Tibial nerve (tissue), 4 donors: Measurements from ENCODE around the gene ENTPD3. TPM values are rescaled to one million over a fixed set of nuclear protein-coding genes. Genes with fewer than 3 reads are reported as not detected.

ENCODE experiments used
- DNase-seq, 2 donors: peaks; one replicate each; pipeline ENCODE4 v3.0.0-alpha.2; 2019; ENCODE audit warnings: low spot score in 2 of 2
- H3K27ac ChIP-seq, 4 donors: fragments of 200-600 bp; sonication (generic) in 3 of 4; one replicate each; pipeline ENCODE4 v1.5.1; 2017 to 2019; ENCODE audit warnings: mild to moderate bottlenecking in 1 of 4
- H3K27me3 ChIP-seq, 2 donors: fragments of 200-600 bp; sonication (generic) in 1 of 2; one replicate each; pipeline versions ENCODE4 v1.5.1 to v1.6.0; 2017 to 2019
- H3K36me3 ChIP-seq, 3 donors: fragments of 200-600 bp; sonication (generic); one replicate each; pipeline ENCODE4 v1.5.1; 2018 to 2019
- H3K4me1 ChIP-seq, 4 donors: fragments of 200-600 bp; sonication (generic) in 3 of 4; one replicate each; pipeline ENCODE4 v1.5.1; 2017 to 2019
- H3K4me3 ChIP-seq, 4 donors: fragments of 200-600 bp; sonication (generic) in 3 of 4; one replicate each; pipeline ENCODE4 v1.5.1; 2017 to 2019; ENCODE audit warnings: mild to moderate bottlenecking in 1 of 4, moderate library complexity in 1 of 4
- H3K9me3 ChIP-seq, 4 donors: fragments of 200-600 bp; sonication (generic) in 3 of 4; one replicate each; pipeline ENCODE4 v1.5.1; 2017 to 2019
- EP300 ChIP-seq, 2 donors: sonication (generic); formaldehyde crosslinking; IDR thresholded peaks; one replicate each; pipeline ENCODE4 v1.6.1; 2017; ENCODE audit warnings: antibody characterized with exemption in 2 of 2, mild to moderate bottlenecking in 1 of 2
- POLR2A ChIP-seq, 2 donors: fragments of 450-650 bp; IDR thresholded peaks; one replicate each; pipeline ENCODE4 v1.6.1; 2017; ENCODE audit warnings: antibody characterized with exemption in 2 of 2, mild to moderate bottlenecking in 2 of 2, moderate library complexity in 2 of 2
- WGBS, 2 donors: methylation state at CpG; one replicate each; pipeline ENCODE4 v1.1.5; 2018; 5-methylcytosine and 5-hydroxymethylcytosine counted together
- total RNA-seq, 4 donors: library from RNA; depleted of rRNA; stranded (reverse); fragments of >200 nt; gene quantifications; one replicate each; pipeline ENCODE4 v1.1.0, GENCODE V29; 2016
- TF ChIP-seq, protein P1 (sequence below), 5 experiments: fragments of 200-600 bp in 3 of 5; fragments of 450-650 bp in 2 of 5; sonication (generic) in 3 of 5; IDR thresholded peaks; one replicate each; pipeline ENCODE4 v1.5.1; 2016 to 2019; ENCODE audit warnings: antibody characterized with exemption in 5 of 5, mild to moderate bottlenecking in 3 of 5, moderate library complexity in 2 of 5

ENTPD3 gene
- total RNA-seq, 4 donors from 2014 or later, result 0.22 to 0.60 (median 0.41) TPM

DNA sequence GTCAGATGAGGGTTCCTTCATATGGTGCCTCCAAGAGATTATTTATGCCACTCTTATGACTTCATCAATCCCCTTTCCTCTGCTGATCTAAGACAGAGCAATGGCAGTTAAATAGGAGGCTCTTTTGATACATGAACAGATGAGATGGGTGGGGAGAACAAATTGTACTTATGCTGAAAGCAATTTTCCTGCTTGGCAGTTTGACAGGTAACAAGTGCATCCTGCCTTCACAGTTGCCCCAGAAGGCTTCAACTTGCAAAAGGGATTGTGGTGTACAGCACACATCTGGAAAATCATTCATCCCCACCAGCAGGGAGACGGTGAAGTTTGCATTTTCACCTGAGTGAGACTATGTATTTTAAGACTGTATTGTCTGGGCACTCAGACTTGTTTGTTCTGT is 27.3 kb downstream of the ENTPD3 start:
- 50 to 53% methylated on average over 1 of the region's 1 CpG for whole genome bisulfite sequencing, 2 donors

DNA sequence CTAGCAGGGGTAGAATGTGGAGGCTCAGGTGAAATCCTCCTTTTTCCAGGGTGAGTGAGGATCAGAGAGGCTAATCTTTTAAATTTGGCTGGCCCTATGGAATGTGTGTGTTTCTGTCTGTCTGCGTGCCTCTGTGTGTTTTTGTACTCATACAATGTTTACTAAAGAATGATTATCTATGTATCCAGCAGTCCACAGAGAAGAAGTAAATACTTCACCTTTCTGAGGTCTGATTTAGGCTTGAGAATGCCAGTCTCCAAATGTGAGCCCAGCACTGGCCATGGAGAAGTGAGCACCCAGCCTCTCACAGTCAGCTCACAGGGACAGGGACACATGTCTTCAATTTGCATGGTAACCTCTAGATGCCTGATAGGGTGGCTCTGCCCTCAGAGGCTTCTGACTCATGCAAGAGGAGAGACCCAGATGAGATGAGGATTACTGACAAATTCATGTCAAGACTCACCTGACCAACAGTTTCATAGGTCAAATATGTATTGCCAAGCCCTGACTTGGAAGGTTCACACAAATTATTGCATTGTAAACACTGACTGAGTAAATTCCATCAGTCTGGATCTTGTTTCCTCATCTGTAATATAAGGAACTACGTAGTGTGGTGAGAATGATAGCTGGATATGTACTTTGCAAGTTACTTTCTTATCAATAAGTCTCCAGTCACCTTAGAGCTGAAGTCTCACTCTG is 31.0 kb downstream of the ENTPD3 start:
- Histone ChIP-seq H3K4me3 (no peak overlapping the region), H3K36me3 (peaks cover 0 to 5% (median 0%) of the 10 kb centered on the region in 3 donors), H3K27me3 (no peaks in the 10 kb centered on the region), H3K9me3 (no peaks in the 10 kb centered on the region), H3K27ac (no peak overlapping the region), H3K4me1 (no peaks in the 10 kb centered on the region)
- TF ChIP-seq POLR2A (IDR thresholded peaks at IDR 0.05) (no peak), EP300 (IDR thresholded peaks at IDR 0.05) (no peak)
- TF ChIP-seq, protein P1, sequence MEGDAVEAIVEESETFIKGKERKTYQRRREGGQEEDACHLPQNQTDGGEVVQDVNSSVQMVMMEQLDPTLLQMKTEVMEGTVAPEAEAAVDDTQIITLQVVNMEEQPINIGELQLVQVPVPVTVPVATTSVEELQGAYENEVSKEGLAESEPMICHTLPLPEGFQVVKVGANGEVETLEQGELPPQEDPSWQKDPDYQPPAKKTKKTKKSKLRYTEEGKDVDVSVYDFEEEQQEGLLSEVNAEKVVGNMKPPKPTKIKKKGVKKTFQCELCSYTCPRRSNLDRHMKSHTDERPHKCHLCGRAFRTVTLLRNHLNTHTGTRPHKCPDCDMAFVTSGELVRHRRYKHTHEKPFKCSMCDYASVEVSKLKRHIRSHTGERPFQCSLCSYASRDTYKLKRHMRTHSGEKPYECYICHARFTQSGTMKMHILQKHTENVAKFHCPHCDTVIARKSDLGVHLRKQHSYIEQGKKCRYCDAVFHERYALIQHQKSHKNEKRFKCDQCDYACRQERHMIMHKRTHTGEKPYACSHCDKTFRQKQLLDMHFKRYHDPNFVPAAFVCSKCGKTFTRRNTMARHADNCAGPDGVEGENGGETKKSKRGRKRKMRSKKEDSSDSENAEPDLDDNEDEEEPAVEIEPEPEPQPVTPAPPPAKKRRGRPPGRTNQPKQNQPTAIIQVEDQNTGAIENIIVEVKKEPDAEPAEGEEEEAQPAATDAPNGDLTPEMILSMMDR (IDR thresholded peaks at IDR 0.05), result no peak
- 87 to 98% methylated on average over 2 of the region's 2 CpGs for WGBS, 2 donors
- no peak for DNase-seq

More for the DNA sequence above, 27.3 kb downstream of the ENTPD3 start:
- Histone ChIP-seq H3K36me3 (no peaks in the 10 kb centered on the region), H3K27me3 (no peaks in the 10 kb centered on the region), H3K9me3 (no peaks in the 10 kb centered on the region), H3K27ac (no peak overlapping the region), H3K4me3 (no peak overlapping the region), H3K4me1 (no peaks in the 10 kb centered on the region)
- no peak for DNase-seq
- TF ChIP-seq EP300 (IDR thresholded peaks at IDR 0.05) (no peak), POLR2A (IDR thresholded peaks at IDR 0.05) (no peak)
- TF ChIP-seq, protein P1 (IDR thresholded peaks at IDR 0.05), result no peak

DNA sequence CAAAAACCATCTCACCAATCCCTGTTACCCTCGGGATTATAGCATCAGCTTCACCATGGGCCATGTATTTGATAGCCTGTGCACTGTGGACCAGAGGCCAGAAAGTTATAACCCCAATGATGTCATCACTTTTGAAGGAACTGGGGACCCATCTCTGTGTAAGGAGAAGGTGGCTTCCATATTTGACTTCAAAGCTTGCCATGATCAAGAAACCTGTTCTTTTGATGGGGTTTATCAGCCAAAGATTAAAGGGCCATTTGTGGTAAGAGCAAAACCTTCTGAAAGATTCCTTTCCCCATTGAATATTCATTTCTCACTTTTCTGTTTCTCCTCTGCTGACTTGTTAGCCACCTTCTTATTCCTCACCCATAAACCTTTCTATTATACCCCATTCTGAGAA is 35.9 kb downstream of the ENTPD3 start:
- no peaks in the 10 kb centered on the region for H3K9me3 ChIP-seq
- no peak overlapping the region for H3K27ac ChIP-seq
- H3K36me3 ChIP-seq, result peaks cover 0 to 20% (median 0%) of the 10 kb centered on the region in 3 donors
- no peaks in the 10 kb centered on the region for H3K4me1 ChIP-seq
- TF ChIP-seq POLR2A (IDR thresholded peaks at IDR 0.05) (no peak), EP300 (IDR thresholded peaks at IDR 0.05) (no peak)
- TF ChIP-seq, protein P1 (IDR thresholded peaks at IDR 0.05), result no peak
- no peaks in the 10 kb centered on the region for H3K27me3 ChIP-seq
- no peak overlapping the region for H3K4me3 ChIP-seq
- WGBS, 2 donors, result 83 to 91% methylated on average over 1 of the region's 1 CpG
- DNase-seq, result no peak

DNA sequence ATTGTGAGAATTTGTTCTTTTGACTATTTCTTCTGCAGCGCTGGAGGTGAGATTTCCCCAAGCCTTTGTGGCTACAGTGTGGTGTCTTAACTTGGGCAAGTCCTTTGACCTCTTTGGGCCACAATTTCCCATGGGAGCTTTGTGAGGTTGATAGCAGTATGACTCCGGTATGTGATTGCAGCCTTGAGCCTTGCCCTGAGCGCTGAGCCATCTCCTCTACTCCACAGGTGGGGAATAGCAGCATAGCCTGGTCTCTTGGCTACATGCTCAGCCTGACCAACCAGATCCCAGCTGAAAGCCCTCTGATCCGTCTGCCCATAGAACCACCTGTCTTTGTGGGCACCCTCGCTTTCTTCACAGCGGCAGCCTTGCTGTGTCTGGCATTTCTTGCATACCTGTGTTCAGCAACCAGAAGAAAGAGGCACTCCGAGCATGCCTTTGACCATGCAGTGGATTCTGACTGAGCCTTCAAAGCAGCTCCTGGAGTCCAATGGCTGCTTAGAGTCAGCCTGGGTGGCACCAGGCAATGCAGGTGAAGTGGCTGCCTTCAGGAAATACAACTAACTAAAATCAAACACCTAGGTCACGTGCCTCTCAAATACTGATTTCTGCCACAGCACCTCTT is 40.2 kb downstream of the ENTPD3 start:
- Histone ChIP-seq H3K4me1 (no peaks in the 10 kb centered on the region), H3K27ac (no peak overlapping the region), H3K36me3 (peaks cover 0 to 27% (median 0%) of the 10 kb centered on the region in 3 donors), H3K9me3 (no peaks in the 10 kb centered on the region), H3K27me3 (no peaks in the 10 kb centered on the region), H3K4me3 (no peak overlapping the region)
- WGBS, 2 donors, result 91 to 92% methylated on average over 8 of the region's 8 CpGs
- no peak for DNase-seq
- TF ChIP-seq POLR2A (IDR thresholded peaks at IDR 0.05), result no peak
- TF ChIP-seq, protein P1 (IDR thresholded peaks at IDR 0.05), result no peak
- TF ChIP-seq EP300 (IDR thresholded peaks at IDR 0.05), result no peak

DNA sequence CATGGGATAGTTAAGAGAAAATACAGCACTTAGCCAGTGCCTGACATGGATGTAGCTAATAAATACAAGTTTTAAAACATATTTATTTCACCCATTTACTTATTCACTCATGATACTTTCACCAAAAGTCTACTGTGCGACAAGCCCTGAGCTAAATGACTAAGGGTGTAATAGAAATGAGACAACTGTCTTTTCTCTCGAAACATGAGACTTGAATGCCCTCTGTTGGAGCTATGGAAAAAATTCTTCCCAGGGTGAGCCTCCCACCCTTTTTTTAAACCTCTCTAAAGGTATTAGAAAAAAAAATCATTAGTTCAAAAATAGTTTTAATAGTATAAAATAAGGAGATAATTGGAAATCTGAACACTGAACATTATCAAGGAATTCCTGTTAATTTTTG is 45.8 kb downstream of the ENTPD3 start:
- Histone ChIP-seq H3K36me3 (peaks cover 0 to 20% (median 0%) of the 10 kb centered on the region in 3 donors), H3K4me1 (no peaks in the 10 kb centered on the region), H3K27ac (no peak overlapping the region), H3K27me3 (no peaks in the 10 kb centered on the region), H3K4me3 (no peak overlapping the region), H3K9me3 (no peaks in the 10 kb centered on the region)
- no peak for DNase-seq
- no peak for TF ChIP-seq EP300 (IDR thresholded peaks at IDR 0.05)
- TF ChIP-seq, protein P1 (IDR thresholded peaks at IDR 0.05), result no peak
- no peak for TF ChIP-seq POLR2A (IDR thresholded peaks at IDR 0.05)
- WGBS, 2 donors, result 85 to 88% methylated on average over 2 of the region's 2 CpGs
